DOHH2 (cell line): Measurements from ENCODE around the gene RBM33.
A peak's percentile ranks its signal among the peaks of the same experiment; 100 is the strongest.

ENCODE experiments used
- H3F3A ChIP-seq: fragments of 200-600 bp; sonication (generic), shearing (Covaris generic); 2 replicates; pipeline ENCODE4 v1.6.0; 2016; ENCODE audit warnings: antibody characterized with exemption, mild to moderate bottlenecking; ENCODE audit not compliant: control insufficient read depth, insufficient read depth
- H3K27ac ChIP-seq: fragments of 200-600 bp; sonication (generic); 2 replicates; pipeline ENCODE4 v1.5.1; 2014; ENCODE audit warnings: low read depth, mild to moderate bottlenecking, low read length, moderate library complexity
- H3K27me3 ChIP-seq: fragments of 200-600 bp; sonication (generic); 2 replicates; pipeline ENCODE4 v1.6.1; 2014; ENCODE audit warnings: mild to moderate bottlenecking, low read length, mixed read lengths; ENCODE audit not compliant: control insufficient read depth
- H3K36me3 ChIP-seq: fragments of 200-600 bp; sonication (generic); 2 replicates; pipeline ENCODE4 v1.6.1; 2014; ENCODE audit warnings: mild to moderate bottlenecking, low read length, moderate library complexity, mixed read lengths; ENCODE audit not compliant: control insufficient read depth
- H3K4me1 ChIP-seq: fragments of 200-600 bp; sonication (generic); 2 replicates; pipeline ENCODE4 v1.6.1; 2014; ENCODE audit warnings: mild to moderate bottlenecking, low read length, mixed read lengths; ENCODE audit not compliant: control insufficient read depth
- H3K4me2 ChIP-seq: fragments of 200-600 bp; sonication (generic); 2 replicates; pipeline ENCODE4 v1.6.0; 2014; ENCODE audit warnings: mild to moderate bottlenecking, low read length, moderate library complexity
- H3K4me3 ChIP-seq: fragments of 200-600 bp; sonication (generic); 2 replicates; pipeline ENCODE4 v1.5.1; 2014; ENCODE audit warnings: mild to moderate bottlenecking, low read length, mixed read lengths
- H3K79me2 ChIP-seq: fragments of 200-600 bp; sonication (generic); 2 replicates; pipeline ENCODE4 v1.6.1; 2014; ENCODE audit warnings: mild to moderate bottlenecking, low read length, mixed read lengths; ENCODE audit not compliant: control insufficient read depth
- H3K9me2 ChIP-seq: fragments of 200-600 bp; sonication (generic); replicated peaks from 2 replicates; pipeline ENCODE4 v1.6.1; 2014; ENCODE audit warnings: mild to moderate bottlenecking, low read length, mixed read lengths; ENCODE audit not compliant: control insufficient read depth
- H3K9me3 ChIP-seq: fragments of 200-600 bp; sonication (generic); 2 replicates; pipeline ENCODE4 v1.6.1; 2014; ENCODE audit warnings: antibody characterized with exemption, low read length, mixed read lengths; ENCODE audit not compliant: control insufficient read depth, insufficient read depth
- H4K20me1 ChIP-seq: fragments of 200-600 bp; sonication (generic); 2 replicates; pipeline ENCODE4 v1.6.0; 2014; ENCODE audit warnings: low read depth, mild to moderate bottlenecking, antibody characterized with exemption, low read length, moderate library complexity; ENCODE audit not compliant: control insufficient read depth, insufficient read depth
- EZH2phosphoT487 ChIP-seq: fragments of 200-600 bp; sonication (generic); IDR thresholded peaks from 2 replicates; pipeline ENCODE4 v1.6.1; 2017; ENCODE audit warnings: borderline replicate concordance, mild to moderate bottlenecking, antibody characterized with exemption, low read length, moderate library complexity, mixed read lengths
- TF ChIP-seq, protein P1 (sequence below): fragments of 200-600 bp; sonication (generic); IDR thresholded peaks from one replicate; pipeline ENCODE4 v1.5.1; 2014; ENCODE audit warnings: antibody characterized with exemption, mild to moderate bottlenecking, low read depth, low read length; ENCODE audit not compliant: poor library complexity, severe bottlenecking

Gene RBM33

GRCh38 chr7:155805826-155806095, 161.3 kb downstream of the RBM33 start:
- no peak for TF ChIP-seq EZH2phosphoT487
- TF ChIP-seq, protein P1, sequence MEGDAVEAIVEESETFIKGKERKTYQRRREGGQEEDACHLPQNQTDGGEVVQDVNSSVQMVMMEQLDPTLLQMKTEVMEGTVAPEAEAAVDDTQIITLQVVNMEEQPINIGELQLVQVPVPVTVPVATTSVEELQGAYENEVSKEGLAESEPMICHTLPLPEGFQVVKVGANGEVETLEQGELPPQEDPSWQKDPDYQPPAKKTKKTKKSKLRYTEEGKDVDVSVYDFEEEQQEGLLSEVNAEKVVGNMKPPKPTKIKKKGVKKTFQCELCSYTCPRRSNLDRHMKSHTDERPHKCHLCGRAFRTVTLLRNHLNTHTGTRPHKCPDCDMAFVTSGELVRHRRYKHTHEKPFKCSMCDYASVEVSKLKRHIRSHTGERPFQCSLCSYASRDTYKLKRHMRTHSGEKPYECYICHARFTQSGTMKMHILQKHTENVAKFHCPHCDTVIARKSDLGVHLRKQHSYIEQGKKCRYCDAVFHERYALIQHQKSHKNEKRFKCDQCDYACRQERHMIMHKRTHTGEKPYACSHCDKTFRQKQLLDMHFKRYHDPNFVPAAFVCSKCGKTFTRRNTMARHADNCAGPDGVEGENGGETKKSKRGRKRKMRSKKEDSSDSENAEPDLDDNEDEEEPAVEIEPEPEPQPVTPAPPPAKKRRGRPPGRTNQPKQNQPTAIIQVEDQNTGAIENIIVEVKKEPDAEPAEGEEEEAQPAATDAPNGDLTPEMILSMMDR, result no peak
- H3K9me2 ChIP-seq, result no peaks in the 10 kb centered on the region
- H3K4me3 ChIP-seq, result peak overlapping the region; percentile 47
- no peaks in the 10 kb centered on the region; the same call in 1 of the 2 replicates for H4K20me1 ChIP-seq
- H3K4me1 ChIP-seq, result peaks cover 17% of the 10 kb centered on the region
- peaks cover 7% of the 10 kb centered on the region; the same call in 1 of the 2 replicates for H3F3A ChIP-seq
- no peaks in the 10 kb centered on the region for H3K36me3 ChIP-seq
- no peaks in the 10 kb centered on the region for H3K9me3 ChIP-seq
- H3K27ac ChIP-seq, result no peak overlapping the region
- H3K27me3 ChIP-seq, result peaks cover 73% of the 10 kb centered on the region
- H3K79me2 ChIP-seq, result no peaks in the 10 kb centered on the region
- peak overlapping the region; percentile 62 for H3K4me2 ChIP-seq

DNA sequence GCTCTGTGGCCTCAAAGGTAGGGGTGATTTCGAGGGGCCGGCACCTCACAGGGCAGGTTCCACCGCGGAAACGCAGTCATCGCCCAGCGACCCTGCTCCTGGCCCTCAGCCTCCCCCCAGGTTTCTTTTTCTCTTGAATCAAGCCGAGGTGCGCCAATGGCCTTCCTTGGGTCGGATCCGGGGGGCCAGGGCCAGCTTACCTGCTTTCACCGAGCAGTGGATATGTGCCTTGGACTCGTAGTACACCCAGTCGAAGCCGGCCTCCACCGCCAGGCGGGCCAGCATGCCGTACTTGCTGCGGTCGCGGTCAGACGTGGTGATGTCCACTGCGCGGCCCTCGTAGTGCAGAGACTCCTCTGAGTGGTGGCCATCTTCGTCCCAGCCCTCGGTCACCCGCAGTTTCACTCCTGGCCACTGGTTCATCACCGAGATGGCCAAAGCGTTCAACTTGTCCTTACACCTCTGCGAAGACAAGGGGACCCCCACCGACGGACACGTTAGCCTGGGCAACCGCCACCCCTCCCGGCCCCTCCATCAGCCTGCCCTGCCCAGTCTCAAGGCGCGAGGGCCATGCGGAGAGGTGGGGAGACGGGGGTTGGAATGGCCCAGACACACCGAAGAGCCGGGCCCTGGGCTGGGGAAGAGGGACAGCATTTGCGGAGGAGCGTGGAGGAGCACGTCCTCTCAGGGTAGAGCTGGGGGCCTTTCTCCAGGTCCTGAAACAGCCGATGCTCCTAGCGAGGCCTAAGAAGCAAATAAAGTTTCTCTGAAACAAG, 161.8 kb downstream of the RBM33 start:
- peaks cover 17% of the 10 kb centered on the region for H3K4me1 ChIP-seq
- H4K20me1 ChIP-seq, result no peaks in the 10 kb centered on the region; the same call in 1 of the 2 replicates
- TF ChIP-seq, protein P1, result no peak
- TF ChIP-seq EZH2phosphoT487, result no peak
- H3K9me2 ChIP-seq, result no peaks in the 10 kb centered on the region
- no peaks in the 10 kb centered on the region for H3K9me3 ChIP-seq
- H3K36me3 ChIP-seq, result no peaks in the 10 kb centered on the region
- H3K27me3 ChIP-seq, result peaks cover 73% of the 10 kb centered on the region
- H3F3A ChIP-seq, result peaks cover 7% of the 10 kb centered on the region; the same call in 1 of the 2 replicates
- no peak overlapping the region for H3K4me2 ChIP-seq
- no peak overlapping the region for H3K27ac ChIP-seq
- no peak overlapping the region for H3K4me3 ChIP-seq
- H3K79me2 ChIP-seq, result no peaks in the 10 kb centered on the region

DNA sequence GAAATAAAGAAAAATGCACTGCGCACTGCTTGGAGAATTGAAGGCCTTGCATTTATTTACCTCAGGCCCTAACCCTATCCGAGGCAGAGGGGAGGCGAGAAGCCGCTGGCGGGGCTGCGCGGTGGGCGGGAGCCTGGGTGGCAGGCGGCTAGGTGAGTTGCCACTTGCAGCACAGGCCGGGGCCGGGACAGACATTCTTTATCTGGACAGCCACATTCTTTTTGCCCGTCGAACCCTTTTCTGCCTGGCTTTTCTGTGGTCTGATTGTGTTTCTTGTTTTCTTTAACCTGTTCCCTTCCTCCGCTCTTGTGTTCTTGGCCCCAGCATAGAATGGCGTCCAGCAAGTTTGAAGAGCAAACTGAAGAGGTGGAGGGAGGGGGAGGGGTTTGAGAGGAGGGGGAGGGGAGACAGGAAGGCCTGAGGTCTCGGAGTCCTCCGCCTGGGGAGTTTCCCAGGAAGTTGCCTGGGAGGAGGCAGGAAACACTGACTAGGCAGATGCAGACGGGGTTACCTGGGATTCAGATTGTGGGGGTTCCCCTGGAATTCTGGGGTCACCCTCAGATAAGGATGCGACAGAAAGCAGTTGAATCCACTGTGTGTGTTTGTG, 162.7 kb downstream of the RBM33 start:
- Histone ChIP-seq H3K27ac (no peak overlapping the region), H3F3A (peaks cover 2% of the 10 kb centered on the region; the same call in 1 of the 2 replicates), H3K9me2 (no peaks in the 10 kb centered on the region), H3K79me2 (no peaks in the 10 kb centered on the region), H3K9me3 (no peaks in the 10 kb centered on the region), H3K27me3 (peaks cover 79% of the 10 kb centered on the region), H3K4me1 (peaks cover 17% of the 10 kb centered on the region), H3K36me3 (no peaks in the 10 kb centered on the region), H3K4me2 (no peak overlapping the region), H3K4me3 (no peak overlapping the region), H4K20me1 (no peaks in the 10 kb centered on the region; the same call in 1 of the 2 replicates)
- TF ChIP-seq, protein P1, result no peak
- no peak for TF ChIP-seq EZH2phosphoT487
